HG02759 (cell line): ENCODE measurements around the gene ZNF835.

Experiments used
- ATAC-seq: cut with Tn5 transposase; IDR thresholded peaks from one replicate; pipeline ENCODE4 v1.9.1; 2021; ENCODE audit warnings: mild to moderate bottlenecking, moderate library complexity; ENCODE audit not compliant: unreplicated experiment

The ZNF835 gene

DNA sequence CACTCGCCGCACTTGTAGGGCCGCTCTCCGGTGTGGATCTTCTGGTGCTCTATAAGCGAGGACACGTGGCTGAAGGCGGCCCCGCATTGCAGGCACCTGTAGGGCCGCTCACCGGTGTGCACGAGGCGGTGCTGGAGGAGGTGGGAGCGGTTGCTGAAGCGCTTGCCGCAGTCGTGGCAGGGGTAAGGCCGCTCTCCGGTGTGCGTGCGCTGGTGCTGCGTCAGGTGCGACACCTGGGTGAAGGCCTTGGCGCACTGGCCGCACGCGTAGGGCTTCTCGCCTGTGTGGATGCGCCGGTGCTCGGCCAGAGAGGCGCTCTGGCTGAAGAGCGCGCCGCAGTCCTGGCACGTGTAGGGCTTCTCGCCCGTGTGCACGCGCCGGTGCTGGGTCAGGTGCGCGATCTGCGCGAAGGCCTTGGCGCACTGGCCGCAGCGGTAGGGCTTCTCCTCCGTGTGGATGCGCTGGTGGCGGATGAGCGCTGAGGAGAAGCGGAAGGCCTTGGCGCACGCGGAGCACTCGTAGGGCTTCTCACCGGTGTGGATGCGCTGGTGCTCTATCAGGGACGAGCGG, 7.5 kb downstream of the ZNF835 start:
- ATAC-seq, result no peak

- no peak for ATAC-seq
Measured at GRCh38 chr19:56661248-56661647, 10.3 kb downstream of the ZNF835 start.

- ATAC-seq, result no peak
Measured at GRCh38 chr19:56660381-56661107, 11.0 kb downstream of the ZNF835 start.

DNA sequence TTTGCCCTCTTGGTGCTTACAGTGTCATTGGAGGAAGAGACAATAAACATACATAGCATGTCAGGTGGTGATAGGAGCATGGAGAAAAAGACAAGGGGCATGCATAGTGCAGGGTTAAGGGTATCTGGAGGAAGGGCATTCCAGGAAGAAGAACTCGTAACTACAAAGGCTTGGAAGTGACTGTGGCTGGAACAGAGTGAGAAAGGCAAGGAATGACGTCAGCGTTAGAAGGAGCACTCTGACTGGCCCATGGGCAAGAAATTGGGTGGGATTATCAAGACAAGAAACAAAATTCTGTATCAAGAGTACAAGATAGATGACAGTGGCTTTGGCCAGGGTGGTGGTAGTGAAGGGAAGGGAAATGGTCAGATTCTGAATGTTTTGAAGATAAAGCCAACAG, 17.4 kb downstream of the ZNF835 start:
- no peak for ATAC-seq

- ATAC-seq, result no peak
Measured at GRCh38 chr19:56643460-56643955, 28.0 kb downstream of the ZNF835 start.

- no peak for ATAC-seq
Measured at GRCh38 chr19:56642711-56643459, 28.7 kb downstream of the ZNF835 start, which contains the start of gene SMIM17. TSS of gene SMIM17 (plus strand) at chr19:56643159. CDS start at chr19:56645668, 2,509 bp downstream.

DNA sequence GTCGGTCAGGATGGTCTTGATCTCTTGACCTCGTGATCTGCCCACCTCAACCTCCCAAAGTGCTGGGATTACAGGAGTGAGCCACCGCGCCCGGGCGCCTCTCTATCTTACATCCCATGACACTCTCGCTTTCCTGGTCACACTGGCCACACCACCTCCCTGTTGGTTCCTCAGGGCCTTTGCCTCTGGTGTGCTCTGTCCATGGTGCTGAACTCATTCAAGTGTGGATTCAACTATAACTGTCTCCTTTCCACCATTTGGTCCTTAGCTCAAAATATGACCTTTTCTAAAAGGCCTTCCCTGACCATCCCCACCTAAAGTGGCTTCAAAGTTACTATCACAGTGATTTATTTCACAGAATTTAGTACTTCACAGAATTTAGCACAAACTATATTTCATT, 32.3 kb downstream of the ZNF835 start:
- no peak for ATAC-seq

GRCh38 chr19:56637976-56638555, 33.5 kb downstream of the ZNF835 start:
- no peak for ATAC-seq

GRCh38 chr19:56633021-56633420, 38.5 kb downstream of the ZNF835 start:
- no peak for ATAC-seq

- no peak for ATAC-seq
Measured at GRCh38 chr19:56625708-56626107, 45.8 kb downstream of the ZNF835 start.

GRCh38 chr19:56623006-56623405, 48.6 kb downstream of the ZNF835 start:
- no peak for ATAC-seq

DNA sequence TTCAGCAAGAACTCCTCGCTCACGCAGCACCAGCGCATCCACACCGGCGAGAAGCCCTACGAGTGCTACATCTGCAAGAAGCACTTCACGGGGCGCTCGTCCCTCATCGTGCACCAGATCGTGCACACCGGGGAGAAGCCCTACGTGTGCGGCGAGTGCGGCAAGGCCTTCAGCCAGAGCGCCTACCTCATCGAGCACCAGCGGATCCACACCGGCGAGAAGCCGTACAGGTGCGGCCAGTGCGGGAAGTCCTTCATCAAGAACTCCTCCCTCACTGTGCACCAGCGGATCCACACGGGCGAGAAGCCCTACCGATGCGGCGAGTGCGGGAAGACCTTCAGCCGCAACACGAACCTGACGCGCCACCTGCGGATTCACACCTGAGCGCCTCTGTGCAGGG, 49.2 kb downstream of the ZNF835 start:
- ATAC-seq, result no peak

DNA sequence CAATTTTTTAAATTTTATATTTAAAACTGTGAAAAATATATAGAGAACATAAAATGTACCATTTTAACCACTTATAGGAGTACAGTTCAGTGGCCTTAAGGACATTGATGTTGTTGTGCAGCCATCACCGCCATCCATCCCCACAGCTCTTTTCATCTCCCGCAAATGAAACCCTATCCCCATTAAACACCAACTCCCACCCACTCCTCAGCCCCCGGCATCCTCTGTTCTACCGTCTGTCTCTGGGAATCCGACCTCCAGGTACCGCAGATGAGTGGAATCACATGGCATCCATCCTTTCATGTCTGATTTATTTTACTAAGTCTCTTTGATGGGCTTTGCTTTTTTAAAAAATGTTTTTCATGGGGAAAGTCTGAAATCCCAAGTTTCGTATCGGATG, 52.4 kb downstream of the ZNF835 start:
- no peak for ATAC-seq

DNA sequence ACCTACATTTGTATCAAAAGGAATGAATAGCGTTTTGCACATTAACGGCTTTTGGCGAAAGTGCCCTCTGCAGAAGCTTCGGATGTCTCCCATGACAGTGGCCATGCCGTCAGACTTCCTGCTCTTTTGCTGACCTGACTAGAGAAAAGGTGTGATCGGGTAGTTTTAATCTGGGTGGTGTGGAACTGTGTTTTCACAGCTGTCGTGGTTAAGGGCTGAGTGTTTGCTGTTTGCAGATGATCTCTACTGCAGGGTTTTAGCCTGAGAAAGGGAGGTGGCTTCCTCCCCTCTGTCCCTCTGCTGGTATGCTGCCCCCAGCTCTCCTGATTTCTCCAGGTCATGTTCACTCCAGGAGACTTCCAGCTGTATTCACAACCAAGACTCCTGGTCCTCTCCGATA, 54.0 kb downstream of the ZNF835 start:
- no peak for ATAC-seq

- ATAC-seq, result no peak
Measured at GRCh38 chr19:56613639-56614038, 57.9 kb downstream of the ZNF835 start.

- ATAC-seq, result no peak
Measured at GRCh38 chr19:56612737-56613136, 58.8 kb downstream of the ZNF835 start.
